Ishikawa (cell line): Measurements from ENCODE around the gene TANC1.

Experiments
- CEBPB ChIP-seq: IDR thresholded peaks from 2 replicates; pipeline ENCODE4 v1.6.1; 2012
- CREB1 ChIP-seq: IDR thresholded peaks from 2 replicates; pipeline ENCODE4 v1.6.1; 2012; ENCODE audit warnings: low read depth
- EGR1 ChIP-seq: IDR thresholded peaks from 2 replicates; pipeline ENCODE4 v1.6.1; 2012
- EP300 ChIP-seq: IDR thresholded peaks from 2 replicates; pipeline ENCODE4 v1.6.1; 2012; ENCODE audit warnings: borderline replicate concordance
- FOXM1 ChIP-seq: IDR thresholded peaks from 2 replicates; pipeline ENCODE4 v1.6.1; 2012; ENCODE audit warnings: low read depth, borderline replicate concordance
- NFIC ChIP-seq: IDR thresholded peaks from 2 replicates; pipeline ENCODE4 v1.6.1; 2012
- RAD21 ChIP-seq: IDR thresholded peaks from 2 replicates; pipeline ENCODE4 v1.6.1; 2012; ENCODE audit warnings: low read depth
- REST ChIP-seq: IDR thresholded peaks from 2 replicates; pipeline ENCODE4 v1.6.1; 2012; ENCODE audit warnings: low read depth, mild to moderate bottlenecking
- TAF1 ChIP-seq: IDR thresholded peaks from 2 replicates; pipeline ENCODE4 v1.6.1; 2012; ENCODE audit warnings: low read depth, mild to moderate bottlenecking
- TCF12 ChIP-seq: IDR thresholded peaks from 2 replicates; pipeline ENCODE4 v1.6.1; 2012; ENCODE audit warnings: low read depth
- TEAD4 ChIP-seq: IDR thresholded peaks from 2 replicates; pipeline ENCODE4 v1.6.1; 2012
- YY1 ChIP-seq: IDR thresholded peaks from 2 replicates; pipeline ENCODE4 v1.6.1; 2012; ENCODE audit warnings: low read depth
- ZBTB7A ChIP-seq: IDR thresholded peaks from 2 replicates; pipeline ENCODE4 v1.6.1; 2012; ENCODE audit warnings: low read depth
- TF ChIP-seq, protein P1 (sequence below): IDR thresholded peaks from 2 replicates; pipeline ENCODE4 v1.6.1; 2012
- TF ChIP-seq, protein P2 (sequence below): IDR thresholded peaks from 2 replicates; pipeline ENCODE4 v1.6.1; 2012

TANC1 gene

GRCh38 chr2:159050426-159050825, 82.0 kb downstream of the TANC1 start:
- TF ChIP-seq, protein P1, sequence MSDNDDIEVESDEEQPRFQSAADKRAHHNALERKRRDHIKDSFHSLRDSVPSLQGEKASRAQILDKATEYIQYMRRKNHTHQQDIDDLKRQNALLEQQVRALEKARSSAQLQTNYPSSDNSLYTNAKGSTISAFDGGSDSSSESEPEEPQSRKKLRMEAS: no peak
- TF ChIP-seq NFIC (no peak), CREB1 (no peak), TAF1 (no peak), ZBTB7A (no peak), CEBPB (no peak), REST (no peak), YY1 (no peak), FOXM1 (no peak), RAD21 (no peak)

- no peak for TF ChIP-seq RAD21
- TF ChIP-seq, protein P2, sequence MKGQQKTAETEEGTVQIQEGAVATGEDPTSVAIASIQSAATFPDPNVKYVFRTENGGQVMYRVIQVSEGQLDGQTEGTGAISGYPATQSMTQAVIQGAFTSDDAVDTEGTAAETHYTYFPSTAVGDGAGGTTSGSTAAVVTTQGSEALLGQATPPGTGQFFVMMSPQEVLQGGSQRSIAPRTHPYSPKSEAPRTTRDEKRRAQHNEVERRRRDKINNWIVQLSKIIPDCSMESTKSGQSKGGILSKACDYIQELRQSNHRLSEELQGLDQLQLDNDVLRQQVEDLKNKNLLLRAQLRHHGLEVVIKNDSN: no peak
- TF ChIP-seq FOXM1: no peak
- TF ChIP-seq YY1: no peak
- TF ChIP-seq TEAD4: no peak
These were observed 82.7 kb downstream of the TANC1 start for GRCh38 chr2:159051133-159051532.

GRCh38 chr2:159051661-159052060, 83.2 kb downstream of the TANC1 start:
- TF ChIP-seq EGR1 (no peak), CREB1 (no peak), YY1 (no peak), EP300 (no peak), RAD21 (no peak), FOXM1 (no peak), NFIC (no peak), TEAD4 (no peak), TAF1 (no peak), ZBTB7A (no peak), REST (no peak), CEBPB (no peak), TCF12 (no peak)
- TF ChIP-seq, protein P2: no peak
- TF ChIP-seq, protein P1: no peak

GRCh38 chr2:159052157-159052601, 83.7 kb downstream of the TANC1 start:
- TF ChIP-seq EGR1 (no peak), FOXM1 (no peak), YY1 (no peak), ZBTB7A (no peak), CREB1 (no peak), CEBPB (no peak), EP300 (no peak), TEAD4 (no peak), REST (no peak)
- TF ChIP-seq, protein P2: no peak
- TF ChIP-seq, protein P1: no peak
